ENCODE results near the gene LAMA5.

Gene LAMA5

GRCh38 chr20:62304331-62305148, 62.6 kb downstream of the LAMA5 start:
- no peak for DNase-seq (ENCODE audit: low spot score)

- DNase-seq (ENCODE audit: low spot score), result no peak
These were observed 63.5 kb downstream of the LAMA5 start for GRCh38 chr20:62303340-62304226.

GRCh38 chr20:62303062-62303339, 64.1 kb downstream of the LAMA5 start:
- DNase-seq (ENCODE audit: low spot score), result no peak

GRCh38 chr20:62302341-62303061, 64.6 kb downstream of the LAMA5 start, which contains the start of gene ADRM1:
Gene ADRM1, plus strand, starts transcription at chr20:62302997. Its CDS starts 572 bp downstream, at chr20:62303569.
- DNase-seq (ENCODE audit: low spot score), result peak; percentile 100

GRCh38 chr20:62301773-62302340, 65.3 kb downstream of the LAMA5 start:
- peak; percentile 99 for DNase-seq (ENCODE audit: low spot score)

GRCh38 chr20:62301111-62301668, 65.9 kb downstream of the LAMA5 start:
- DNase-seq (ENCODE audit: low spot score), result no peak

GRCh38 chr20:62300319-62300718, 66.8 kb downstream of the LAMA5 start:
- DNase-seq (ENCODE audit: low spot score), result no peak

GRCh38 chr20:62299666-62300236, 67.4 kb downstream of the LAMA5 start:
- DNase-seq (ENCODE audit: low spot score), result no peak

GRCh38 chr20:62298577-62299249, 68.4 kb downstream of the LAMA5 start:
- DNase-seq (ENCODE audit: low spot score), result no peak

GRCh38 chr20:62297449-62298227, 69.5 kb downstream of the LAMA5 start:
- DNase-seq (ENCODE audit: low spot score), result no peak

- DNase-seq (ENCODE audit: low spot score), result no peak
These were observed 70.2 kb downstream of the LAMA5 start for GRCh38 chr20:62296724-62297448.

- no peak for DNase-seq (ENCODE audit: low spot score)
These were observed 72.6 kb downstream of the LAMA5 start for GRCh38 chr20:62294516-62294915.

GRCh38 chr20:62293946-62294345, 73.2 kb downstream of the LAMA5 start:
- DNase-seq (ENCODE audit: low spot score), result no peak

- DNase-seq (ENCODE audit: low spot score), result no peak
These were observed 73.9 kb downstream of the LAMA5 start for GRCh38 chr20:62293111-62293784.

- no peak for DNase-seq (ENCODE audit: low spot score)
These were observed 75.0 kb downstream of the LAMA5 start for GRCh38 chr20:62292108-62292507.

- no peak for DNase-seq (ENCODE audit: low spot score)
These were observed 75.7 kb downstream of the LAMA5 start for GRCh38 chr20:62291251-62292066.

GRCh38 chr20:62289898-62290297, 77.2 kb downstream of the LAMA5 start:
- no peak for DNase-seq (ENCODE audit: low spot score)

GRCh38 chr20:62289131-62289530, 78.0 kb downstream of the LAMA5 start:
- no peak for DNase-seq (ENCODE audit: low spot score)
